Body of pancreas (tissue), 4 donors: ENCODE measurements around the gene APRT. TPM values are rescaled to one million over a fixed set of nuclear protein-coding genes. Genes with fewer than 3 reads are reported as not detected.

Source experiments
- ATAC-seq: fragments of 150-250 bp; one replicate; pipeline ENCODE4 v1.9.1; 2016
- DNase-seq, 4 donors: peaks; one replicate each; pipeline ENCODE4 v3.0.0-alpha.2; 2019
- H3K27ac ChIP-seq, 4 donors: fragments of 200-600 bp; sonication (generic); 1 replicate in 3 of 4; 2 replicates in 1 of 4; pipeline versions ENCODE4 v1.5.1 to v1.6.1; 2016 to 2019; ENCODE audit warnings: mild to moderate bottlenecking in 1 of 4, mixed read lengths in 1 of 4, moderate library complexity in 1 of 4
- H3K27me3 ChIP-seq, 2 donors: fragments of 200-600 bp; sonication (generic); one replicate each; pipeline ENCODE4 v1.6.0; 2016; ENCODE audit warnings: mild to moderate bottlenecking in 1 of 2
- H3K36me3 ChIP-seq, 2 donors: fragments of 200-600 bp; sonication (generic); replicated peaks in 1 of 2; 2 replicates each; pipeline ENCODE4 v1.5.1; 2016; ENCODE audit warnings: low read depth in 2 of 2; ENCODE audit not compliant: insufficient read depth in 1 of 2
- H3K4me1 ChIP-seq: fragments of 200-600 bp; sonication (generic); one replicate; pipeline ENCODE4 v1.6.0; 2016
- H3K4me3 ChIP-seq, 2 donors: fragments of 200-600 bp; sonication (generic); 1 replicate in 1 of 2; 2 replicates in 1 of 2; pipeline ENCODE4 v1.5.1; 2016 to 2019
- H3K9me3 ChIP-seq, 3 donors: fragments of 200-600 bp; sonication (generic); 1 replicate in 2 of 3; 2 replicates in 1 of 3; pipeline ENCODE4 v1.5.1; 2016
- POLR2A ChIP-seq, 3 donors: fragments of 450-650 bp; IDR thresholded peaks; one replicate each; pipeline ENCODE4 v1.6.1; 2016; ENCODE audit warnings: antibody characterized with exemption in 3 of 3, mild to moderate bottlenecking in 2 of 3
- WGBS, 2 donors: methylation state at CpG; one replicate each; pipeline ENCODE4 v1.1.5; 2017; 5-methylcytosine and 5-hydroxymethylcytosine counted together
- intact Hi-C: fragments of 100-400 bp; cut with DNase I; formaldehyde crosslinking; loops from one replicate; pipeline ENCODE4 v1.15.1; 2023
- total RNA-seq, 2 donors: library from RNA; depleted of rRNA; stranded (reverse); fragments of >200 nt; gene quantifications; one replicate each; pipeline ENCODE4 v1.1.0, GENCODE V29; 2016
- TF ChIP-seq, protein P1 (sequence below), 7 experiments: fragments of 450-650 bp in 4 of 7; fragments of 200-600 bp in 3 of 7; sonication (generic) in 3 of 7; IDR thresholded peaks; one replicate each; pipeline ENCODE4 v1.5.1; 2016 to 2019; ENCODE audit warnings: antibody characterized with exemption in 7 of 7

The APRT gene, protein sequence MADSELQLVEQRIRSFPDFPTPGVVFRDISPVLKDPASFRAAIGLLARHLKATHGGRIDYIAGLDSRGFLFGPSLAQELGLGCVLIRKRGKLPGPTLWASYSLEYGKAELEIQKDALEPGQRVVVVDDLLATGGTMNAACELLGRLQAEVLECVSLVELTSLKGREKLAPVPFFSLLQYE
- total RNA-seq = 100 to 1,000 TPM in 1 of 2 donors, 10 to 100 TPM in 1; 95.9 to 104 TPM

DNA sequence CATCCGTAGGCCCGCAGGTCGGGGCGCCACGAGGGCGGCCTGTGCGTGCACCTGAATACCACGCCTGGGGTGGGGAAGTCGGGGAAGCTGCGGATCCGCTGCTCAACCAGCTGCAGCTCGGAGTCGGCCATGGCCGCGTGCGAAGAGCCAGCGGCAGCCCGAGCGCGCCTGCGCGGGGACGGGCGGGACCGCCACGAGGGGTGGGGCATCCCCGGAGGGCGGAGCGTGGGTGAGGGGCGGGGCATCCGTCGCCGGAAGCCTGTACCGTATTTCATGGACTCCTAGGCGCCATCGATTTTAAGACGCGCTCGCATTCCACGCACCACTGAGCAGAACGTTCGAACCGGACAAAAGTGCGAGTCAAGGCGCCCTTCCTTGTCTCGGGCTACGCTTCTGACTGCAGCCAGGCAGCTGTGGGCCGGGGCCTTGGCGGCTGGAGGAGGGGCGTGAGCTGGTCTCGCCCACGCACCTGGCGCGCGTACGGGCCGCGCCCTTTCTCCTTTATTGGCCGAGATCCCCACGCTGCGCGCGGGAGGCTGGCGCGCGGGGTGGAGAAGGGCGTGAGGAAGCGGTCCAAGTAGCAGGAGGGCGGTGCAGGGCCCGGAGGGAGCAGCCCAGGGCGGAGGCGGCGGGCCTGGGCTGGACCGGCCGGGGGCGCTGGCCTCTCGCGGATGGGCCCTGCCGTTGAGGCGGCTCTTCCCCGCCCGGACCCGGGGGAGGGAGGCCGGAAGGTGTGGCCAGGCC is at the start of gene APRT:
APRT (minus strand) TSS at position 160 of the 744 bp plus-strand sequence; CDS start at position 131, 29 bp downstream.
- intact Hi-C loops = loop anchor here (10.0 kb wide), 1 partner anchor 403 kb away; the partner anchor contains the start of gene ZNF778
- ATAC-seq = peak; percentile 92
- Histone ChIP-seq H3K9me3 (no peaks in the 10 kb centered on the region), H3K27ac (peak within 1 kb of the TSS; percentile 56 to 97 (median 86)), H3K36me3 (no peaks in the 10 kb centered on the region), H3K4me3 (peak within 1 kb of the TSS; percentile 11 to 66), H3K27me3 (no peaks in the 10 kb centered on the region), H3K4me1 (peaks cover 42% of the 10 kb centered on the region)
- peak; percentile 94 to 97 (median 95) for DNase-seq
- 0% methylated on average over 82 of the region's 84 CpGs; no CpG with 5 or more reads in 1 of the 2 donors for WGBS, 2 donors
- peak; percentile 72 to 78 (median 76) for TF ChIP-seq POLR2A (IDR thresholded peaks at IDR 0.05)
- TF ChIP-seq, protein P1, sequence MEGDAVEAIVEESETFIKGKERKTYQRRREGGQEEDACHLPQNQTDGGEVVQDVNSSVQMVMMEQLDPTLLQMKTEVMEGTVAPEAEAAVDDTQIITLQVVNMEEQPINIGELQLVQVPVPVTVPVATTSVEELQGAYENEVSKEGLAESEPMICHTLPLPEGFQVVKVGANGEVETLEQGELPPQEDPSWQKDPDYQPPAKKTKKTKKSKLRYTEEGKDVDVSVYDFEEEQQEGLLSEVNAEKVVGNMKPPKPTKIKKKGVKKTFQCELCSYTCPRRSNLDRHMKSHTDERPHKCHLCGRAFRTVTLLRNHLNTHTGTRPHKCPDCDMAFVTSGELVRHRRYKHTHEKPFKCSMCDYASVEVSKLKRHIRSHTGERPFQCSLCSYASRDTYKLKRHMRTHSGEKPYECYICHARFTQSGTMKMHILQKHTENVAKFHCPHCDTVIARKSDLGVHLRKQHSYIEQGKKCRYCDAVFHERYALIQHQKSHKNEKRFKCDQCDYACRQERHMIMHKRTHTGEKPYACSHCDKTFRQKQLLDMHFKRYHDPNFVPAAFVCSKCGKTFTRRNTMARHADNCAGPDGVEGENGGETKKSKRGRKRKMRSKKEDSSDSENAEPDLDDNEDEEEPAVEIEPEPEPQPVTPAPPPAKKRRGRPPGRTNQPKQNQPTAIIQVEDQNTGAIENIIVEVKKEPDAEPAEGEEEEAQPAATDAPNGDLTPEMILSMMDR (IDR thresholded peaks at IDR 0.05) = peak in 3 of 7 experiments; percentile 15 to 36 (median 31)

DNA sequence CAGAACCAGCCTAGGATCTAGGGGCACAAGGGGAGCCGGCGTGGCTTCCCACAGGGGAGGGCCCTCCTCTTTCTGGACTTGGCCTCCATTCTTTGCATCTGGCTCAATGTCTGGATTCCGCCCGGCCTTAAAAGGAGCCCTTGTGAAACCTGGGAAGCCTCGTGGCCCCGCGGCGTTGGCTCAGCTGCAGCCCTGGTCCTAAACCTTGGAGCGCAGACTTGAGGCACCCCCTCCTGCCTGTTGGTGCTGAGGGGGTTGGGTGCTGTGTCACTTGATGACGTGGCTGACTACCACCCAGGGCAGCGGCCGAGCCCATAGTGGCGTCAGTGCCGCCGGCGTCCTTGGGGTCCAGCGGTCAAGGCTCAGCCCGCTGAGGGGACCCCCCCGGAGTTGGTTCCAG is 49.6 kb upstream of the APRT start:
- no peak for ATAC-seq
- intact Hi-C loops = no loop called here
- Histone ChIP-seq H3K4me1 (peaks cover 9% of the 10 kb centered on the region), H3K27ac (no peak overlapping the region), H3K36me3 (peaks cover 0 to 4% of the 10 kb centered on the region in 2 donors), H3K9me3 (no peaks in the 10 kb centered on the region), H3K27me3 (no peaks in the 10 kb centered on the region), H3K4me3 (no peak overlapping the region)
- DNase-seq = no peak
- WGBS, 2 donors = 91 to 95% methylated on average over 5 to 16 of the region's 19 CpGs
- TF ChIP-seq, protein P1 (IDR thresholded peaks at IDR 0.05) = no peak
- no peak for TF ChIP-seq POLR2A (IDR thresholded peaks at IDR 0.05)

DNA sequence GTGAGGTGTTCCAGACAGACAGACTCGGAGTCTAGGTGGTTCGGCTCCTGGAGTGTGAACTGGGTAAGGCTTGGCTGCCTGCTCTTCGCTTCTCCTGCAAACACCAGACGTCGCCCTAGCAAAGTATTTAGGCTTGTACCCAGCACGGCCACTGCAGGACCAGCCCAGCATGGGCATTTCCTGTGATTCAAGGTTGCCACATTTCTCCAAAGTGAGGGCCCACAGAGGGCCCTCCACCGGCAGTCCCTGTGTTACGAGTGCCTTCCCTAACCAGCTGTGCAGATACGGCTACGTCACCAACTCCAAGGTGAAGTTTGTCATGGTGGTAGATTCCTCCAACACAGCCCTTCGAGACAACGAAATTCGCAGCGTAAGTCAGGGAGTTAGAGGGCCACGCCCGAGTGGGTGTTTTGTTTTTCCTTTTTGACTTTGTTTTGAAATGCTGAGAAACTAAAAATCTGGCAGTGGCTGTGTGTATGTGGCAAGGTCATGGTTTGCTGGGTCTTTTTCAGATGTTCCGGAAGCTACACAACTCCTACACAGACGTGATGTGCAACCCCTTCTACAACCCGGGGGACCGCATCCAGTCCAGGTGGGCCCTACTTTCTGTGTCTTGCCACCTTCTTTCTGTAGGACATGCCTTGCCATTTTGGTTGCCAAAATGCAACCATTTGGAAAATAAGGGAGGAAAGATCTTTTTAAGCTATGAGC is 47.8 kb upstream of the APRT start:
- H3K27me3 ChIP-seq = no peaks in the 10 kb centered on the region
- H3K4me1 ChIP-seq = peaks cover 17% of the 10 kb centered on the region
- 90 to 95% methylated on average over 20 of the region's 20 CpGs for WGBS, 2 donors
- peaks cover 0 to 4% of the 10 kb centered on the region in 2 donors for H3K36me3 ChIP-seq
- H3K9me3 ChIP-seq = no peaks in the 10 kb centered on the region
- no peak for ATAC-seq
- TF ChIP-seq, protein P1 (IDR thresholded peaks at IDR 0.05) = no peak
- TF ChIP-seq POLR2A (IDR thresholded peaks at IDR 0.05) = no peak
- no peak overlapping the region for H3K27ac ChIP-seq
- intact Hi-C loops = no loop called here
- no peak overlapping the region for H3K4me3 ChIP-seq
- DNase-seq = no peak

DNA sequence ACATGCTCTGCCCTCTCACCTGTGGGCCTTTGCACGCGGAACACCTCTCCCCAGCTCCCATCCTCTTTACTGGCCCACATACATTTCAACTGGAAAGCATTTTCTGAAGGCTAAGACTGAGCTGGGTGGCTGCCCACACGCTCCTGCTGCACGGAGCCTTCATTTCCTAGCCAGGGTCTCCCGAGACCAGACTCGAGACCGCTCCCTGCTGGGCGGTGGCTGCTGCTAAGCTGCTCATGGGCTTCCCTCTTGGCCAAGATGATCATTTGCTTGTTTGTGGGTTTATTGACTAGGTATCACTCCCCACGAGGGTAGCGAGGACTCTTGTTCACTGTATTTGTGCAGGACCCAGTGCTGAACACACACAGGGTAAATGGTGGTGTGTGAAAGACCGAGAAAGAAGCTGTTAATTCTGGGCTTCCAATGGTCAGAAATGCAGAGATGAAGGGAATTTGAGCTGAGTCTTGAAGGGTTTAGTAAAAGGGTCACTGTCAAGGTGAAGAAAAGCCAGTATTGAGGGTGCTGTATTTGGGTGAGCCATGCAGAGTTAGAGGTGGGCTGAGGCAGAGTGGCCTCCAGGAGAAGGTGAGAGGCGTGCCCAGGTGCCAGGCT is 46.1 kb upstream of the APRT start:
- H3K36me3 ChIP-seq = peaks cover 0 to 4% of the 10 kb centered on the region in 2 donors
- DNase-seq (peak; percentile 67 to 79 (median 76)), ATAC-seq (peak; percentile 51)
- H3K4me3 ChIP-seq = peak overlapping the region; percentile 83 to 96
- TF ChIP-seq POLR2A (IDR thresholded peaks at IDR 0.05) = no peak
- TF ChIP-seq, protein P1 (IDR thresholded peaks at IDR 0.05) = peak; percentile 32 to 64 (median 50)
- 14 to 18% methylated on average over 12 of the region's 12 CpGs for WGBS, 2 donors
- H3K9me3 ChIP-seq = no peaks in the 10 kb centered on the region
- intact Hi-C loops = no loop called here
- H3K4me1 ChIP-seq = peaks cover 17% of the 10 kb centered on the region
- H3K27me3 ChIP-seq = no peaks in the 10 kb centered on the region
- H3K27ac ChIP-seq = peak overlapping the region; percentile 46 to 75 (median 68)
